IPS DF 6.9 (cell line): Measurements from ENCODE around the gene SLC27A5.
"Not testable (repeated sequence)": the region's sequence is repeated elsewhere in the genome, so short reads cannot be mapped to it uniquely, and the experiment has no call there.

Source experiments
- DNase-seq: peaks from one replicate; pipeline ENCODE4 v3.0.0-alpha.2; 2013; ENCODE audit warnings: low read depth, low spot score
- H3K27ac ChIP-seq: one replicate; pipeline ENCODE4 v1.5.1; 2013; ENCODE audit warnings: low read length, control low read depth
- H3K27me3 ChIP-seq: 2 replicates; pipeline ENCODE4 v1.6.1; 2013; ENCODE audit warnings: mild to moderate bottlenecking, low read length; ENCODE audit not compliant: control insufficient read depth, insufficient read depth
- H3K36me3 ChIP-seq: 2 replicates; pipeline ENCODE4 v1.6.1; 2013; ENCODE audit warnings: low read length; ENCODE audit not compliant: control insufficient read depth, insufficient read depth
- H3K4me1 ChIP-seq: 2 replicates; pipeline ENCODE4 v1.6.1; 2013; ENCODE audit warnings: low read length; ENCODE audit not compliant: control insufficient read depth, insufficient read depth
- H3K4me3 ChIP-seq: 2 replicates; pipeline ENCODE4 v1.5.1; 2013; ENCODE audit warnings: mild to moderate bottlenecking, low read length
- H3K9me3 ChIP-seq: 2 replicates; pipeline ENCODE4 v1.6.1; 2013; ENCODE audit warnings: low read length, inconsistent platforms; ENCODE audit not compliant: control insufficient read depth, insufficient read depth
- WGBS: extraction: QIAGEN DNeasy Blood & Tissue Kit; methylation state at CpG from one replicate; pipeline ENCODE4 v1.1.7; 2013; ENCODE audit warnings: mixed read lengths, missing lambda C conversion rate; ENCODE audit not compliant: insufficient read length, insufficient coverage; 5-methylcytosine and 5-hydroxymethylcytosine counted together

Gene SLC27A5

GRCh38 chr19:58549664-58550361 lies 38.0 kb upstream of the SLC27A5 start:
- peaks cover 58% of the 10 kb centered on the region for H3K36me3 ChIP-seq

DNA sequence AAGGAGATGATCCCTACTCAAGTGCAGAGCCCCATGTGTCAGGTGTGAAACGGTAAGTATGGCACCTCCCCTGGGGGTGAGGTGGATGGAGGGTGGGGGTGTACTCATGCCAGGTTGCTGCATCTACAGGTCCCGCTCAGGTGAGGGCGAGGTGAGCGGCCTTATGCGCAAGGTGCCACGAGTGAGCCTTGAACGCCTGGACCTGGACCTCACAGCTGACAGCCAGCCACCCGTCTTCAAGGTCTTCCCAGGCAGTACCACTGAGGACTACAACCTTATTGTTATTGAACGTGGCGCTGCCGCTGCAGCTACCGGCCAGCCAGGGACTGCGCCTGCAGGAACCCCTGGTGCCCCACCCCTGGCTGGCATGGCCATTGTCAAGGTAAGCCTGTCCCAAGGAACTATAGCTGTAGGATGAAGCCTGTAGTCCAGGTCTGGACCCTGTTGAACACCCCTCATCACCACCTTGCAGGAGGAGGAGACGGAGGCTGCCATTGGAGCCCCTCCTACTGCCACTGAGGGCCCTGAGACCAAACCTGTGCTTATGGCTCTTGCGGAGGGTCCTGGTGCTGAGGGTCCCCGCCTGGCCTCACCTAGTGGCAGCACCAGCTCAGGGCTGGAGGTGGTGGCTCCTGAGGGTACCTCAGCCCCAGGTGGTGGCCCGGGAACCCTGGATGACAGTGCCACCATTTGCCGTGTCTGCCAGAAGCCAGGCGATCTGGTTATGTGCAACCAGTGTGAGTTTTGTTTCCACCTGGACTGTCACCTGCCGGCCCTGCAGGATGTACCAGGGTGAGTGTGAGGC lies 37.3 kb upstream of the SLC27A5 start:
- Histone ChIP-seq H3K9me3 (no peaks in the 10 kb centered on the region), H3K27me3 (no peaks in the 10 kb centered on the region), H3K36me3 (peaks cover 58% of the 10 kb centered on the region), H3K4me1 (no peaks in the 10 kb centered on the region), H3K27ac (no peak overlapping the region), H3K4me3 (no peak overlapping the region)
- DNase-seq, result no peak
- WGBS, result no CpG with 5 or more reads among the region's 20 CpGs

More at GRCh38 chr19:58549664-58550361, 38.0 kb upstream of the SLC27A5 start:
- Histone ChIP-seq H3K4me3 (no peak overlapping the region), H3K4me1 (no peaks in the 10 kb centered on the region), H3K27ac (no peak overlapping the region), H3K9me3 (no peaks in the 10 kb centered on the region), H3K27me3 (no peaks in the 10 kb centered on the region)
- no CpG with 5 or more reads among the region's 11 CpGs for WGBS
- no peak for DNase-seq

DNA sequence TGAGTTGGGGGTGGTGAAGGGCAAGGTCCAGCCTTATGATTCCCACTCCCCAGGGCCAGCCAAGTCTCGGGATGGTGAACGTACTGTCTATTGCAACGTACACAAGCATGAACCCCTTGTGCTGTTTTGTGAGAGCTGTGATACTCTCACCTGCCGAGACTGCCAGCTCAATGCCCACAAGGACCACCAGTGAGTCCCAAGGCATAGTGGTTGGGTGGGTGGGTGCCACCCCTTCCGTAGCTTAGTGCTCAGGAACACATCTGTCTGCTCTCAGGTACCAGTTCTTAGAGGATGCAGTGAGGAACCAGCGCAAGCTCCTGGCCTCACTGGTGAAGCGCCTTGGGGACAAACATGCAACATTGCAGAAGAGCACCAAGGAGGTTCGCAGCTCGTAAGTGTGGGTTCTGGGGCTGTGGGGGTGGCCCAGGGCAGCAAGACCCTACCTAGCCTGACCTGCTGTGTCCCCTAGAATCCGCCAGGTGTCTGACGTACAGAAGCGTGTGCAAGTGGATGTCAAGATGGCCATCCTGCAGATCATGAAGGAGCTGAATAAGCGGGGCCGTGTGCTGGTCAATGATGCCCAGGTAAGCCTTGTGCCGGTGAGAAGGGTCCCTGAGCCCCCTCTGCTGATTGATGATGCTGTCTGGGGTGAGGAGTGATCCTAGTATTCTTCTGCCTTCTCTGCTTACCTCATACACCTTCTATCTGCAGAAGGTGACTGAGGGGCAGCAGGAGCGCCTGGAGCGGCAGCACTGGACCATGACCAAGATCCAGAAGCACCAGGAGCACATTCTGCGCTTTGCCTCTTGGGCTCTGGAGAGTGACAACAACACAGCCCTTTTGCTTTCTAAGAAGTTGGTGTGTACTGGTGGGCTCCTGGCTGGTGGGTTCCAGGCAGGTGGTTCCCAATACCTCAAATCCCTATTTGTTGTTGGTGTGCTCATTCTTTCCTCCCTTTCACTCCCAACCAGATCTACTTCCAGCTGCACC lies 35.8 kb upstream of the SLC27A5 start:
- DNase-seq, result no peak
- WGBS, result no CpG with 5 or more reads among the region's 18 CpGs
- Histone ChIP-seq H3K36me3 (peaks cover 58% of the 10 kb centered on the region), H3K4me1 (no peaks in the 10 kb centered on the region), H3K27ac (no peak overlapping the region), H3K4me3 (no peak overlapping the region), H3K27me3 (no peaks in the 10 kb centered on the region; the same call in 1 of the 2 replicates), H3K9me3 (no peaks in the 10 kb centered on the region)

- Histone ChIP-seq H3K36me3 (peaks cover 48% of the 10 kb centered on the region), H3K4me1 (no peaks in the 10 kb centered on the region), H3K9me3 (no peaks in the 10 kb centered on the region), H3K27ac (no peak overlapping the region), H3K27me3 (no peaks in the 10 kb centered on the region; the same call in 1 of the 2 replicates), H3K4me3 (peak overlapping the region; percentile 93; the same call in 1 of the 2 replicates)
- WGBS, result no CpG with 5 or more reads among the region's 1 CpG
- no peak for DNase-seq
These were observed 34.3 kb upstream of the SLC27A5 start for GRCh38 chr19:58546019-58546530.

DNA sequence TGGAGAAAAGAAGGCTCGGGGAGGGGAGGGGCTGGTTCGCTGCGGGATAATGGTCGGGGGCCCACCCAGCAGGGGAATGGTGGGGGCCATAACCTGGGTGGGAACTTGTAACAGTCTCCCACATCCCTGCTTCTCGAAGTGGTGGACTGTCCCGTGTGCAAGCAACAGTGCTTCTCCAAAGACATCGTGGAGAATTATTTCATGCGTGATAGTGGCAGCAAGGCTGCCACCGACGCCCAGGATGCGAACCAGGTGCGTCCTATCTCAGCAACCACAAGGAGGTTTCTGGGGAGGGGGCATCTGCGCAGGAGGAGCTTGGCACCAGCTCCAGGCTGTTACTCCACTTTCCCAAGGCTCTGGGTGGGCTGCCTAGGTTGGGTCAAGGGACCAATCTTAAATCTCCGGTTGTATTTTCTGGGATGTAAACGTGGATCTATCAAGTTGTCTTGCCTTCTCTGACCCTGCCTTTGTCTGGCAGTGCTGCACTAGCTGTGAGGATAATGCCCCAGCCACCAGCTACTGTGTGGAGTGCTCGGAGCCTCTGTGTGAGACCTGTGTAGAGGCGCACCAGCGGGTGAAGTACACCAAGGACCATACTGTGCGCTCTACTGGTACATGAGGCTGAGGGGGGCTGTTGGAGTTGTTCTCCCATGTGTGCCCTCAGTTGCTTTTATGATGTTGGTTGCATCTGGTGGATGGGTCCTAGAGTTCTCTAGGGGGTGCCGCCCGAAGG lies 33.7 kb upstream of the SLC27A5 start:
- no CpG with 5 or more reads among the region's 21 CpGs for WGBS
- Histone ChIP-seq H3K36me3 (peaks cover 42% of the 10 kb centered on the region), H3K27ac (no peak overlapping the region), H3K27me3 (no peaks in the 10 kb centered on the region; the same call in 1 of the 2 replicates), H3K4me3 (peak overlapping the region; percentile 93), H3K4me1 (no peaks in the 10 kb centered on the region), H3K9me3 (no peaks in the 10 kb centered on the region)
- DNase-seq, result no peak

DNA sequence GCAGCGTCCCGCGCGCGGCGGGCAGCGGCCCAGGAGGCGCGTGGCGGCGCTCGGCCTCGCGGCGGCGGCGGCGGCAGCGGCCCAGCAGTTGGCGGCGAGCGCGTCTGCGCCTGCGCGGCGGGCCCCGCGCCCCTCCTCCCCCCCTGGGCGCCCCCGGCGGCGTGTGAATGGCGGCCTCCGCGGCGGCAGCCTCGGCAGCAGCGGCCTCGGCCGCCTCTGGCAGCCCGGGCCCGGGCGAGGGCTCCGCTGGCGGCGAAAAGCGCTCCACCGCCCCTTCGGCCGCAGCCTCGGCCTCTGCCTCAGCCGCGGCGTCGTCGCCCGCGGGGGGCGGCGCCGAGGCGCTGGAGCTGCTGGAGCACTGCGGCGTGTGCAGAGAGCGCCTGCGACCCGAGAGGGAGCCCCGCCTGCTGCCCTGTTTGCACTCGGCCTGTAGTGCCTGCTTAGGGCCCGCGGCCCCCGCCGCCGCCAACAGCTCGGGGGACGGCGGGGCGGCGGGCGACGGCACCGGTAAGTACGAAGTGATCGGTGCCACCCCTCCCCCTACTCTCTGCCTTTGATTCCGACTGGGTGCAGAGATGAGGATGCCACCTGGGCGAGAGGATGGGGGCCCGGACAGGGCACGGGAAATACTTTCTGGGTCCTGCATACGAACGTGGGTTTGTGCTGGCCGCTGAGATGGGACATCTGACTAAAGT lies 32.9 kb upstream of the SLC27A5 start:
- no peak for DNase-seq

GRCh38 chr19:58543826-58544590 lies 32.2 kb upstream of the SLC27A5 start, which contains the start of gene TRIM28:
Gene TRIM28 (plus strand): TSS chr19:58544064. CDS start chr19:58544758, 694 bp downstream.
- no CpG with 5 or more reads among the region's 73 CpGs for WGBS
- H3K27ac ChIP-seq, result peak within 1 kb of the TSS; percentile 2
- H3K36me3 ChIP-seq, result peaks cover 27% of the 10 kb centered on the region
- H3K4me3 ChIP-seq, result peak within 1 kb of the TSS; percentile 93
- no peaks in the 10 kb centered on the region; the same call in 1 of the 2 replicates for H3K27me3 ChIP-seq
- no peaks in the 10 kb centered on the region for H3K9me3 ChIP-seq
- DNase-seq, result peak; percentile 89
- H3K4me1 ChIP-seq, result no peaks in the 10 kb centered on the region

More for the DNA sequence above, 32.9 kb upstream of the SLC27A5 start:
- H3K36me3 ChIP-seq, result peaks cover 35% of the 10 kb centered on the region
- no peak overlapping the region for H3K27ac ChIP-seq
- no peaks in the 10 kb centered on the region for H3K4me1 ChIP-seq
- no CpG with 5 or more reads among the region's 92 CpGs for WGBS
- no peaks in the 10 kb centered on the region for H3K9me3 ChIP-seq
- no peaks in the 10 kb centered on the region; the same call in 1 of the 2 replicates for H3K27me3 ChIP-seq
- peak overlapping the region; percentile 93 for H3K4me3 ChIP-seq

DNA sequence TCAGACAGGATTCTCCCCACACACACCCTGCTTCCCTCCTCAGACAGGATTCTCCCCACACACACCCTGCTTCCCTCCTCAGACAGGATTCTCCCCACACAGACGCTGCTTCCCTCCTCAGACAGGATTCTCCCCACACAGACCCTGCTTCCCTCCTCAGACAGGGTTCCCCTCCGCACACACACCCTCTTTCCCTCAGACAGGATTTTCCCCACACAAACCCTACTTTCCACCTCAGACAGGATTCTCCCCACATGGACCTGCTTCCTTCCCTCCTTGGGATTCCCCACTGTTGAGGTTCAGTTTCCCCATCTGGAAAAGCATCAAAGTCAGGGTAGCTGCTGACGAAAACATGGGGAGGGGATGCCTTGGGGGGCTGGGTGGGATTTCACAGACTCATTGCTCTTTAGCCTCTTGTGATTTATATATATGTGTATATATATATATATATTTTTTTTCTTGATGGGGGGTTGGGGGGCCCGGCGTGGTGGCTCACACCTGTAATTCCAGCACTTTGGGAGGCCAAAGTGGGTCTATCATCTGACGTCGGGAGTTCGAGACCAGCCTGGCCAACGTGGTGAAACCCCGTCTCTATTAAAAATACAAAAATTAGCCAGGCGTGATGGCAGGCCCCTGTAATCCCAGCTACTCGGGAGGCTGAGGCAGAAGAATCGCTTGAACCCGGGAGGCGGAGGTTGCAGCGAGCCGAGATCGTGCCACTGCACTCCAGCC lies 31.0 kb upstream of the SLC27A5 start:
- H3K4me1 ChIP-seq, H3K4me3 ChIP-seq, H3K27me3 ChIP-seq, DNase-seq, H3K9me3 ChIP-seq, H3K27ac ChIP-seq: not testable (repeated sequence)
- WGBS, result no CpG with 5 or more reads among the region's 18 CpGs
- peaks cover 15% of the 10 kb centered on the region for H3K36me3 ChIP-seq
